Bone marrow (tissue), 2 donors: ENCODE data around the gene MYLK2.
A peak's percentile ranks its signal among the peaks of the same experiment; 100 is the strongest.

ENCODE experiments used
- DNase-seq, 2 donors: peaks; one replicate each; lab custom pipeline; 2025; lab: John Stamatoyannopoulos, UW

MYLK2 gene

DNA sequence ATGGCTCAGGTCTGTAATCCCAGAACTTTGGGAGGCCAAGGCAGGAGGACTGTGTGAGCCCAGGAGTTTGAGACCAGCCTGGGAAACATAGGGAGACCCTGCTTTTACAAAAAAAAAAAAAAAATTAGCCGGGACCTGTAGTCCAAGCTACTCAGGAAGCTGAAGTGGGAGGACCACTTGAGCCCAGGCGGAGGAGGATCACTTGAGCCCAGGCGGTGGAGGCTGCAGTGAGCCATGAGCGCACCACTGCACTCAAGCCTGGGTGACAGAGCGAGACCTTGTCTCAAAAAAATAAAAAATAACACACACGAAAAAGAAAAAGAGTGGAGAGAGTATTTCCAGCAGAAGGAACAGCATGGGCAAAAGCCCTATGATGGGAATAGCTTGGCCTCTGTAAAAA lies 53.2 kb downstream of the MYLK2 start:
- DNase-seq: no peak

DNA sequence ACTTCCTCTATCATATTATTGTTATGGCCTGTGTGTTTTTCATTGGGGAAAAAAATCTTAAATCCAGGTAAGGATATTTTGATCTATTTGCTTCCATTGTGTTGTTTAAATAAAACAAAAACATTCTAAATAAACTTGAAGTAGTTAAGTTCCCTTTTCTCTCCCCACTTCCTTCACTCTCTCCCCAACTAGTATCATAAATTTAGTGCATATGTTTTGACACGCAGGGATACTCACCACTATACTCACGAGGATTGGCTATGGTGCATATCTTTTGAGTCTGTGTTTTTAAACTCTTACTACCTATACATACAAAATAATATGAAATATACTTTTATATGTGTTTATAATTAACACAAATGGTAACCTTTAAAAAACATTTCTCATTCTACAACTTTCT lies 56.5 kb downstream of the MYLK2 start:
- peak in 1 of 2 donors; percentile 32 for DNase-seq

DNA sequence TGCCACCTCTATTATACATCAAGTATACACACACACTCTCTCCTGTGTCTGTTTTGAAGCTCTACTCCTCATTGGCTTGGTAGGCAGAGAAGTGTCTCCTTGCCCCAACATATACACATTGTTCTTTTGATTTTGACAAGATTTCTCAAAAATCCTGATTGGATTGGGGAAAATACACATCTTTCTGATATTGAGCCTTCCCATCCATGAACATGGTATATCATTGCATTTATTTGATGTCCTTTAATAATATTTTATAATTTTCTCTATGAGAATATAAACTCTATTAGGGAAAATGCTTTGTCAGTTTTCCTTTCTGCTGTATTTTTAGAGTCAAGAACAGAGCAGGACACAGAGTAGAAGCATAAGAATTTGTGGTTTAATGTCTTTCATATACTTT lies 58.5 kb downstream of the MYLK2 start:
- DNase-seq: no peak

DNA sequence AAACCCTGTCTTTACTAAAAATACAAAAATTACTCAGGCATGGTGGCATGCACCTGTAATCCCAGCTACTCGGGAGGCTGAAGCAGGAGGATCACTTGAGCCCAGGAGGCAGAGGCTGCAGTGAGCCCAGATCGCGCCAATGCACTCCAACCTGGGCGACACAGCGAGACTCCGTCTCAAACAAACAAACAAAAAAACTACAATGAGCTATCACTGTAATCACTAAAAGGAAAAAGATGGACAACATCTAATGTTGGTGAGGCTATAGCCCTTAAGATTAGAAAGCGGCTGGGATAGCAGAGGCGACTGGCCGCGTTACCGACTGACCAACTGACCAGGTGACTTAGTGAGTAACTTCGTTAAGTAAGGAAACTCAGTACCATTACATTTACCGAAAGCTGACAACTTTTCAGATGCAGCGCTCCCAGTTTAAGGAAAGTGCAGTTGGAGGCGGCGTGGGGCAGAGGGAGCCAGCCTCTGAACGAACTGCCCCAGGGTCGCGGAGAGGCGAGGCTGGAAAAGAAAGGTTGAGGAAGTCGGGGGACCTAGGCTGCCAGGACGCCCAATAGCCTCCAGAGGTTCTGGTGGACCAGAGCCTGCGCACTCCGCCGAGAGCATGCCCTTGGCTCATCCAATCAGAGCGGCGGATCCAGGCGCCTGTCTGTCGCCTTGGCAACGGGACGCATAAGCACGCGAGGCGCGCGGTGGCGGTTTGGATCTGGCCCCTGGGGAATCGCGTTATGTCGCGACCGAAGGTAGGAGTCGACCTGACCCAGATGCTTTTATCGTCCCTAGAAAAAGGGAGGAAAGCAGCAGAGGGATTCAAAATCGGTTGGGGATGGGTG lies 60.2 kb downstream of the MYLK2 start:
- peak; percentile 47 to 97 for DNase-seq

DNA sequence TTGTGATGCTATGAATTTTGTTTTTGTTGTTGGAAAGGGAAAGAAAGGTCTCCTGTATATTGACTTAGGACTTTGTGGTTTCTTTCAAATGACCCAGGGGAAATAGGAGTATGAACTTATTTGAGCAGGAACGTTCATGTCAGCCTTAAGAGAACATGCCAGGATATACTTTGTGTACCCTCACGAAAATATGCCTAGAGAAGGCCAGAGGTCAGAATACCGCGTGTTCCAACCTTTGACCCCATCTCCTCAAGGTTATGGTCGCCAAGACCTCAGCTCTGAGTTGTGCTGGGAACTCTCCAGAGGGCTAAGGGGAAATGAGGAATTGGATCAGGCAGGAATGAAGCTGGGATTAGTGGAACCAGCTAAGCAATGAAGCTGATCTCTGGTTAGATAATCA lies 62.8 kb downstream of the MYLK2 start:
- DNase-seq: no peak

DNA sequence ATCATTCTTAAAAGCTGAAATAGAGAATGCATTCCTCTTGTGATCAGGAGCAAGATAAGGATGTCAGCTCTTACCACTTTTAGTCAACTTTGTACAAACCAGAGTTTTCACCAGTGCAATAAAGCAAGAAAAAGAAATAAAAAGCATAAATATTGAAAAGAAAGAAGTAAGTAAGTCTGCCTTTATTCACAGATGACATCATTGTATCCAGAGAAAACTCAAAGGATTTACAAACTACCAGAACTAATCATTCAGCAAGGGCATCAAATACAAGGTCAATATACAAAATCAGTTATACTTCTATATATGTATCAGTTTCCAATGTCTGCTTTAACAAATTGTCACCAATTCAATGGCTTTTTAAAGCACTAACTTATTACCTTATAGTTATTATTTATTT lies 64.7 kb downstream of the MYLK2 start:
- DNase-seq: no peak
